Lung (tissue), 12 donors: ENCODE measurements around the gene SMIM21. TPM values are rescaled to one million over a fixed set of nuclear protein-coding genes. Genes with fewer than 3 reads are reported as not detected.

Source experiments
- ATAC-seq: fragments of 200-7000 bp; cut with Tn5 transposase; one replicate; pipeline ENCODE4 v1.9.1; 2020; ENCODE audit warnings: moderate number of reproducible peaks; ENCODE audit not compliant: insufficient read depth, low FRiP score
- DNase-seq, 3 donors: peaks; one replicate each; pipeline ENCODE4 v3.0.0-alpha.2; 2013 to 2017
- H3K27ac ChIP-seq, 2 donors: one replicate each; pipeline ENCODE4 v1.5.1; 2013; ENCODE audit warnings: mild to moderate bottlenecking in 2 of 2, moderate library complexity in 2 of 2, control low read depth in 1 of 2, inconsistent platforms in 1 of 2, low read depth in 1 of 2, low read length in 1 of 2
- H3K27me3 ChIP-seq, 3 donors: one replicate each; pipeline ENCODE4 v1.5.1; 2013; ENCODE audit warnings: low read length in 2 of 3; ENCODE audit not compliant: control insufficient read depth in 3 of 3, insufficient read depth in 3 of 3
- H3K36me3 ChIP-seq, 4 donors: one replicate each; pipeline ENCODE4 v1.5.1; 2013; ENCODE audit warnings: low read length in 4 of 4, mild to moderate bottlenecking in 1 of 4, moderate library complexity in 1 of 4; ENCODE audit not compliant: control insufficient read depth in 4 of 4, insufficient read depth in 4 of 4
- H3K4me1 ChIP-seq, 5 donors: one replicate each; pipeline ENCODE4 v1.5.1; 2013; ENCODE audit warnings: low read length in 5 of 5, mild to moderate bottlenecking in 2 of 5, moderate library complexity in 1 of 5; ENCODE audit not compliant: control insufficient read depth in 5 of 5, insufficient read depth in 5 of 5
- H3K4me3 ChIP-seq: one replicate; pipeline ENCODE4 v1.5.1; 2013; ENCODE audit warnings: mild to moderate bottlenecking, control low read depth, moderate library complexity
- H3K9ac ChIP-seq, 2 donors: one replicate each; pipeline ENCODE4 v1.5.1; 2013; ENCODE audit warnings: low read length in 2 of 2, control low read depth in 1 of 2; ENCODE audit not compliant: insufficient read depth in 1 of 2
- H3K9me3 ChIP-seq, 4 donors: one replicate each; pipeline ENCODE4 v1.5.1; 2013; ENCODE audit warnings: low read length in 3 of 4, mild to moderate bottlenecking in 1 of 4, moderate library complexity in 1 of 4; ENCODE audit not compliant: control insufficient read depth in 4 of 4, insufficient read depth in 3 of 4
- CTCF ChIP-seq: IDR thresholded peaks from 2 replicates; pipeline ENCODE4 v1.5.1; 2012; ENCODE audit warnings: mild to moderate bottlenecking; ENCODE audit errors: control extremely low read depth, extremely low read depth
- WGBS, 2 donors: extraction: QIAGEN DNeasy Blood & Tissue Kit; methylation state at CpG; one replicate each; pipeline ENCODE4 v1.1.7; 2013; 5-methylcytosine and 5-hydroxymethylcytosine counted together
- polyA plus RNA-seq, 2 donors: library from polyadenylated mRNA; stranded (reverse); fragments of 200-250 nt; gene quantifications; one replicate each; pipeline ENCODE4 v1.2.1, GENCODE V29; 2013
- total RNA-seq, 2 donors: library from RNA; depleted of rRNA in 1 of 2; stranded (reverse); fragments of >200 nt in 1 of 2; gene quantifications; one replicate each; pipeline ENCODE4 v1.2.1, GENCODE V29; 2014 to 2021
- donor health status: control.
- donor health status: control.
- donor health status: Bipolar disorder and iron deficiency.
- donor health status: healthy.
- donor health status: DM: yes; HTN: yes; CAD: no.

SMIM21 gene
- total and polyA plus RNA-seq, 4 donors, result not detected

DNA sequence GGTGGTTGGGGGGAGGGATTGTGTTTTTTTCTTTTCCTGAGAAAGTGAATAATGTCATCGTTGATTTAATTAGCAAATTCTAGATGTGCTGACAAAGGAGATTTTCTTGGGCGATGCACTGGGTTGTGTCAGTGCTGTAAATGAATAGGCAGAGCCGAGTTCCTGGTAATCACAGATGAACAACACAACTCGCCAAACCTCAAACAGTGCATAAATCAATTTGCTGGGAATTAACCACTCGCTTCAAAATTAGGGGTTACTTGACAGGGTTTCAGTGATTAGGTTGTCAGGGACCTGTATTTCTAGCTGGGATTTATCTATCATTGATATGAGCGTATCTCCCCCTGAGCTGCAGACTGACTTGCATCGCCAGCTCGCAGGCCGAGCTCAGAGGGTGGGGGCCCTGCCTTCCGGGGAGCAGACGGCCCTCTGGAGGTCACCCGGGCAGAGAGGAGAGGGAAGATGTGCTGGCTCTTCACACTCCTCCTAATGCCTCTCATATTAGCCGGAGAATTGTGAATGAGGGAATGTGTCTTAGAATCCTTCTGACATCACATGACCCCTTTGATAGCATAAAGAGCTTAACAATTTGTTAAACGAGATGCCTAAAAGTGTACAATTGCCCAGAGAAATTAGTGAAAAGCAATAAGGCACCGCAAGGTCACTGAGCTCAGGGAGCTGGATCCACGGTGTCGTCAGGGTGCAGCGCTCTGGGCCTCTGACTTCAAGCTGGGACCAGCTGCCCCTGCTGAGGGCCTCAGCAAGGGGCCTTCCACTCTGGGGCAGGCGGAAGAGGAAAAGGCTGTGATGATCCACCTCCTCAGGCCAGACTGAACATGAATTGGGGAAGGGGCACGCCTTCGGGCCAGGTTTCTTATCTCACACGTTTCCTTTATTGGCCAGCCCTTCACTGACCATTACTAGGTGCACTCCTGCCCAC is 48.9 kb downstream of the SMIM21 start:
- H3K36me3 ChIP-seq, result no peaks in the 10 kb centered on the region
- no peak for TF ChIP-seq CTCF
- H3K4me1 ChIP-seq, result peaks cover 0 to 12% (median 0%) of the 10 kb centered on the region in 5 donors
- H3K9me3 ChIP-seq, result peaks cover 0 to 2% (median 0%) of the 10 kb centered on the region in 4 donors
- DNase-seq (no peak), ATAC-seq (no peak)
- no peak overlapping the region for H3K9ac ChIP-seq
- H3K4me3 ChIP-seq, result no peak overlapping the region
- H3K27ac ChIP-seq, result no peak overlapping the region
- H3K27me3 ChIP-seq, result no peaks in the 10 kb centered on the region
- WGBS, 2 donors, result 70 to 78% methylated on average over 22 of the region's 22 CpGs

DNA sequence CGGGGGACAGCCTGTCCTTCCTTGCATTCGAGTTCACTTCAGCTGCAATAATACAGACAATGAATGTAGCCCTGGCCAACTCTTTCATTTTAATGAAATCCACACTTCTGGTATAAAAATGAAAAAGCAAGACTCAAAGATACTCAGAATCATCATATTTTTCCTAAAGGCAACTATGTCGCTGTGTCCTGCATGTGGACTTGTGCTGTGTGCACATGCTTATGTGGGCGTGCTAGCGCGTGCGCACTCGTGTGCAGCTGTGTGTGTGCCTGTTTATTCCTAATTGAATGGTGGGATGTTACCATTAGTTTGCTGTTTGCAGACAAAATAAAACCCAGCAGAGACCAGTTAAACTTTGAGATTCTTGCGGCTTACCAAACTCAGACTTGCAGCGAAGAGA is 49.6 kb downstream of the SMIM21 start:
- DNase-seq (no peak), ATAC-seq (no peak)
- Histone ChIP-seq H3K27ac (no peak overlapping the region), H3K4me1 (peaks cover 0 to 12% (median 0%) of the 10 kb centered on the region in 5 donors), H3K4me3 (no peak overlapping the region), H3K9me3 (peaks cover 0 to 3% (median 0%) of the 10 kb centered on the region in 4 donors), H3K36me3 (no peaks in the 10 kb centered on the region), H3K9ac (no peak overlapping the region), H3K27me3 (no peaks in the 10 kb centered on the region)
- WGBS, 2 donors, result 94 to 97% methylated on average over 10 of the region's 10 CpGs
- no peak for TF ChIP-seq CTCF

DNA sequence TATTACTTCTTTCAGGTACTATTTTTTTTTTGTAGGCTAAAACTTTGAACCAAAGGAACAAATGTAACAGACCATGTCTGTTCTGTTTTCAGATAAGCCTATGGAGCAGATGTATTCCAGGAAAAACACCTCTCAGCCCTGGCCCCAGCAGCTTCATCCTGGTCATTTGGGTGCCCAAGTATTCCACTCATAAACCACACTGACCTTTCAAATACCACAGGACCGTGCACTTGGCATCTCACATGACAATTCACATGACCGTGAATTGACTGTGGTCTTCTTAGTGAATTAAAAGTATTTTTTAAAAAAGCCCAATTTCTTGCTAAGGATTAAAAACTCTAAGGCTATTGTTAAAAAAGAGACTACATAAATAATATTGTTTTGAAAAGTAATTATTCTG is 50.2 kb downstream of the SMIM21 start:
- H3K27ac ChIP-seq, result no peak overlapping the region
- no peak for DNase-seq
- H3K9ac ChIP-seq, result no peak overlapping the region
- peaks cover 0 to 5% (median 0%) of the 10 kb centered on the region in 4 donors for H3K9me3 ChIP-seq
- H3K4me1 ChIP-seq, result peaks cover 0 to 12% (median 0%) of the 10 kb centered on the region in 5 donors
- ATAC-seq, result no peak
- H3K27me3 ChIP-seq, result no peaks in the 10 kb centered on the region
- 66 to 81% methylated on average over 2 of the region's 2 CpGs for WGBS, 2 donors
- H3K36me3 ChIP-seq, result no peaks in the 10 kb centered on the region
- H3K4me3 ChIP-seq, result no peak overlapping the region
- no peak for TF ChIP-seq CTCF
